B cell (primary cell): ENCODE measurements around the gene HSD17B12. TPM values are rescaled to one million over a fixed set of nuclear protein-coding genes. Genes with fewer than 3 reads are reported as not detected.
A peak's percentile ranks its signal among the peaks of the same experiment; 100 is the strongest.

ENCODE experiments used
- ATAC-seq: fragments of 200-7000 bp; cut with Tn5 transposase; one replicate; pipeline ENCODE4 v1.10.0; 2021; ENCODE audit warnings: low read depth, mild to moderate bottlenecking, moderate number of reproducible peaks, moderate library complexity
- CTCF ChIA-PET: fragments of 350-600 bp; sonication (Branson Sonifier 250); formaldehyde crosslinking; loops from one replicate; lab custom pipeline; 2021; ENCODE audit warnings: antibody characterized with exemption, inconsistent platforms; lab: Charles Lee
- POLR2A ChIA-PET: fragments of 350-600 bp; sonication (Branson Sonifier 250); formaldehyde crosslinking; loops from one replicate; lab custom pipeline; 2021; ENCODE audit warnings: antibody characterized with exemption; lab: Charles Lee
- DNase-seq: peaks from one replicate; pipeline ENCODE4 v3.0.0; 2013
- H2AFZ ChIP-seq: 2 replicates; pipeline ENCODE4 v1.6.1; 2012; ENCODE audit warnings: mild to moderate bottlenecking, low read depth, low read length; ENCODE audit not compliant: insufficient read depth, poor library complexity, severe bottlenecking
- H3K27ac ChIP-seq, 2 donors: 1 replicate in 1 of 2; 2 replicates in 1 of 2; pipeline ENCODE4 v1.5.1; 2012 to 2013; ENCODE audit warnings: low read length in 2 of 2, mild to moderate bottlenecking in 2 of 2, moderate library complexity in 1 of 2
- H3K27me3 ChIP-seq, 4 experiments: fragments of 200-600 bp in 1 of 4; sonication (generic) in 1 of 4; replicated peaks in 1 of 4; 1 replicate in 2 of 4; 2 replicates in 2 of 4; pipeline versions ENCODE4 v1.6.1 to v1.7.0; 2013 to 2016; ENCODE audit warnings: low read length in 3 of 4, mild to moderate bottlenecking in 2 of 4, mixed read lengths in 1 of 4, moderate library complexity in 1 of 4; ENCODE audit not compliant: insufficient read depth in 4 of 4, control insufficient read depth in 3 of 4; ENCODE audit errors: control extremely low read depth in 1 of 4
- H3K36me3 ChIP-seq, 2 experiments: replicated peaks in 1 of 2; 1 replicate in 1 of 2; 2 replicates in 1 of 2; pipeline versions ENCODE4 v1.6.1 to v1.7.1; 2013; ENCODE audit warnings: low read length in 1 of 2; ENCODE audit not compliant: insufficient read depth in 2 of 2, control insufficient read depth in 1 of 2; ENCODE audit errors: control extremely low read depth in 1 of 2, extremely low read depth in 1 of 2
- H3K4me1 ChIP-seq, 2 donors: fragments of 200-600 bp in 1 of 2; sonication (generic) in 1 of 2; 1 replicate in 1 of 2; 2 replicates in 1 of 2; pipeline versions ENCODE4 v1.5.1 to v1.6.1; 2013 to 2017; ENCODE audit warnings: low read length in 2 of 2; ENCODE audit not compliant: control insufficient read depth in 2 of 2, insufficient read depth in 2 of 2
- H3K4me2 ChIP-seq: replicated peaks from 2 replicates; pipeline ENCODE3; 2012; ENCODE audit warnings: mild to moderate bottlenecking, low read depth, low read length; ENCODE audit not compliant: poor library complexity, severe bottlenecking
- H3K4me3 ChIP-seq, 5 experiments: fragments of 200-600 bp in 1 of 5; sonication (generic) in 1 of 5; 1 replicate in 3 of 5; 2 replicates in 2 of 5; pipeline versions ENCODE4 v1.5.1 to v1.7.0; 2011 to 2016; ENCODE audit warnings: low read length in 4 of 5, mild to moderate bottlenecking in 4 of 5, low read depth in 2 of 5, control low read depth in 1 of 5, moderate library complexity in 1 of 5; ENCODE audit not compliant: insufficient read depth in 1 of 5; ENCODE audit errors: control extremely low read depth in 1 of 5, extremely low read depth in 1 of 5
- H3K79me2 ChIP-seq: fragments of 200-600 bp; sonication (generic); one replicate; pipeline ENCODE4 v1.6.0; 2016; ENCODE audit warnings: low read length; ENCODE audit not compliant: control insufficient read depth, insufficient read depth
- H3K9ac ChIP-seq: fragments of 200-600 bp; sonication (generic); 2 replicates; pipeline ENCODE4 v1.6.1; 2017; ENCODE audit warnings: mild to moderate bottlenecking, low read length, moderate library complexity
- H3K9me3 ChIP-seq, 3 donors: one replicate each; pipeline versions ENCODE4 v1.6.1 to v1.7.1; 2013; ENCODE audit warnings: low read length in 2 of 3; ENCODE audit not compliant: control insufficient read depth in 2 of 3, insufficient read depth in 1 of 3; ENCODE audit errors: control extremely low read depth in 1 of 3
- H4K20me1 ChIP-seq: 2 replicates; pipeline ENCODE4 v1.6.0; 2012; ENCODE audit warnings: mild to moderate bottlenecking, low read length; ENCODE audit not compliant: insufficient read depth, control insufficient read depth, poor library complexity, severe bottlenecking
- H3K27ac Mint-ChIP-seq: one replicate; pipeline ENCODE4 v1.8.0; 2021; ENCODE audit warnings: mixed read lengths
- H3K27me3 Mint-ChIP-seq: one replicate; pipeline ENCODE4 v1.8.0; 2021; ENCODE audit warnings: mixed read lengths
- H3K4me1 Mint-ChIP-seq: one replicate; pipeline ENCODE4 v1.8.0; 2021; ENCODE audit warnings: mixed read lengths
- H3K4me3 Mint-ChIP-seq: one replicate; pipeline ENCODE4 v1.8.0; 2021; ENCODE audit warnings: mixed read lengths
- H3K9me3 Mint-ChIP-seq: one replicate; pipeline ENCODE4 v1.8.0; 2022; ENCODE audit warnings: mixed read lengths; ENCODE audit not compliant: insufficient read depth
- EZH2 ChIP-seq: IDR thresholded peaks from 2 replicates; pipeline ENCODE4 v1.6.1; 2012; ENCODE audit warnings: borderline replicate concordance, low read depth, mild to moderate bottlenecking, moderate library complexity, low read length; ENCODE audit not compliant: insufficient read depth, poor library complexity, severe bottlenecking
- WGBS: methylation state at CpG from one replicate; pipeline ENCODE4 v1.1.5; 2013; ENCODE audit warnings: missing lambda C conversion rate; ENCODE audit not compliant: insufficient coverage; 5-methylcytosine and 5-hydroxymethylcytosine counted together
- intact Hi-C: fragments of 100-400 bp; cut with micrococcal nuclease; formaldehyde crosslinking; loops from one replicate; pipeline ENCODE4 v1.10.0; 2022
- polyA plus RNA-seq: library from polyadenylated mRNA; depleted of rRNA; stranded (reverse); fragments of >200 nt; gene quantifications from 2 replicates; pipeline ENCODE4 v1.2.3, GENCODE V29; 2012
- total RNA-seq, 2 donors: library from RNA; stranded (reverse); fragments of 120-200 nt in 1 of 2; gene quantifications; 1 replicate in 1 of 2; 2 replicates in 1 of 2; pipeline versions ENCODE4 v1.2.3 to v1.2.4, GENCODE V29; 2013 to 2022
- TF ChIP-seq, protein P1 (sequence below): fragments of 200-600 bp; IDR thresholded peaks from one replicate; pipeline ENCODE4 v1.8.0; 2022; ENCODE audit warnings: antibody characterized with exemption, mild to moderate bottlenecking

The HSD17B12 gene
- total and polyA plus RNA-seq, 2 donors (not counting 1 experiment from before 2014, with no cell fraction given), result 13.1 to 34.6 TPM

DNA sequence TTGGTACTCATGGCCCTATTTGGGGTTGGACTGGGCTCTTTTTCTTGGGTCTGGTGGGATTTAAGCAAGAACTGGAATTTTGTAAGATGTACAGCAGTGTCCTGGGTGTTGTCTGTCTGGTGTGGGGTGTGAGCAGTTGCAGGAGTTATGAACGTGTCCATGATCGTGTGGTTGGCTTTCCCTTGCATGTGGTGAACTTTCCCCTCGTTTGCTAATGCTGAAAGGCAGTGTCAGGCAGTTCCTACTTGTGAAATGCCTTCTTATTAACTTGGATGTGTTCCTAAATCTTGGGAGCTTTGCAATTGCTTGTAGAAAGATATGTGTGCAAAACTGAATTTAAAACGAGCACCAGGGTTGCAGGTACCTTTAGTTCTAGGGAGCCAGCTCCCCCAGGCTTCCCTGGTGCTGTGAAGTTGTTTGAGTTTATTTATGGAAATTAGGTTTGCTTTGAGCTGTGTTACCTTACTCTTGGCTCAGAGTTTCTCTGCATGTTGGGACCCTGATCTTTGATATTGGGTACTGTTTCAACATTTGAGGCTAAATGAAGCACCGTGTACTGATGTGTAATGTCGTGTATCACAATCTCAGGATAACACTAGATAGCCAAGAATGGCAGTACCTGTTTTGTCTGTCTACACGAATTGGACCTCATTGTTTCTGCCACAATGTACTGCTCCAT, 35.8 kb upstream of the HSD17B12 start:
- H3K36me3 ChIP-seq, result no peaks in the 10 kb centered on the region
- H3K4me2 ChIP-seq, result peak overlapping the region; percentile 76
- peak overlapping the region; percentile 67 to 94 (median 84) for H3K4me3 ChIP-seq
- H3K9me3 ChIP-seq, result no peaks in the 10 kb centered on the region
- H2AFZ ChIP-seq, result peak overlapping the region; percentile 90
- H3K4me1 Mint-ChIP-seq, result peaks cover 22% of the 10 kb centered on the region
- H4K20me1 ChIP-seq, result no peaks in the 10 kb centered on the region
- CTCF ChIA-PET, result no interaction called here
- peaks cover 9% of the 10 kb centered on the region for H3K27me3 Mint-ChIP-seq
- peak overlapping the region; percentile 89 for H3K4me3 Mint-ChIP-seq
- H3K27me3 ChIP-seq, result peaks cover 0 to 10% (median 2%) of the 10 kb centered on the region in 4 experiments
- intact Hi-C loops, result loop anchor here (1.0 to 5.0 kb wide), 4 partner anchors 36 to 332 kb away; partner anchors contain the start of genes HSD17B12 and TTC17
- no peaks in the 10 kb centered on the region for H3K9me3 Mint-ChIP-seq
- TF ChIP-seq, protein P1, sequence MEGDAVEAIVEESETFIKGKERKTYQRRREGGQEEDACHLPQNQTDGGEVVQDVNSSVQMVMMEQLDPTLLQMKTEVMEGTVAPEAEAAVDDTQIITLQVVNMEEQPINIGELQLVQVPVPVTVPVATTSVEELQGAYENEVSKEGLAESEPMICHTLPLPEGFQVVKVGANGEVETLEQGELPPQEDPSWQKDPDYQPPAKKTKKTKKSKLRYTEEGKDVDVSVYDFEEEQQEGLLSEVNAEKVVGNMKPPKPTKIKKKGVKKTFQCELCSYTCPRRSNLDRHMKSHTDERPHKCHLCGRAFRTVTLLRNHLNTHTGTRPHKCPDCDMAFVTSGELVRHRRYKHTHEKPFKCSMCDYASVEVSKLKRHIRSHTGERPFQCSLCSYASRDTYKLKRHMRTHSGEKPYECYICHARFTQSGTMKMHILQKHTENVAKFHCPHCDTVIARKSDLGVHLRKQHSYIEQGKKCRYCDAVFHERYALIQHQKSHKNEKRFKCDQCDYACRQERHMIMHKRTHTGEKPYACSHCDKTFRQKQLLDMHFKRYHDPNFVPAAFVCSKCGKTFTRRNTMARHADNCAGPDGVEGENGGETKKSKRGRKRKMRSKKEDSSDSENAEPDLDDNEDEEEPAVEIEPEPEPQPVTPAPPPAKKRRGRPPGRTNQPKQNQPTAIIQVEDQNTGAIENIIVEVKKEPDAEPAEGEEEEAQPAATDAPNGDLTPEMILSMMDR, result no peak
- TF ChIP-seq EZH2, result no peak
- no peak for DNase-seq
- peaks cover 12% of the 10 kb centered on the region for H3K79me2 ChIP-seq
- H3K27ac ChIP-seq, result peak overlapping the region in 1 of 2 donors; percentile 74
- WGBS, result 35% methylated on average over 7 of the region's 7 CpGs
- ATAC-seq, result no peak
- peak overlapping the region; percentile 78 for H3K27ac Mint-ChIP-seq
- POLR2A ChIA-PET, result no interaction called here
- H3K9ac ChIP-seq, result peak overlapping the region; percentile 71
- H3K4me1 ChIP-seq, result peaks cover 7 to 10% of the 10 kb centered on the region in 2 donors

DNA sequence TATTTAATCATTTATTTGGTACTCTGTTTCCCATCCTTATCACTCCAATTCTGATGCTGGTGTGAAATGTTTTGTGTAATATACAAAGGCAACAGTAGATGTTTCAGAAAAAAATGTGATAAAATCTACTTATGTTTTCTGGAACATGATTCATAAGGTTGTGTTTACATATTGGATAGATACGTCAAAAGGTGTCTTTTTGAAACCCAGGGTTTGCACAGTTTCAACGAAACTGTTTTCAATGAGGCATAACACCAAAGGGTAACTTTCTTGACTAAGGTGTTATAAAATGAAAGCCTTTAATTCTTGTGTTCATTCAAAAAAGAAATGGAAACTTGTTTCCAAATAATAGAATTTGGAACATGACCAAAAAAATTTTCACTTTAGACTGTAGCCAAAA, 33.8 kb upstream of the HSD17B12 start:
- Histone ChIP-seq H3K4me2 (no peak overlapping the region), H3K4me1 (peaks cover 7 to 10% of the 10 kb centered on the region in 2 donors), H3K27me3 (no peaks in the 10 kb centered on the region), H3K9ac (no peak overlapping the region), H3K27ac (no peak overlapping the region), H2AFZ (no peak overlapping the region), H3K4me3 (no peak overlapping the region), H3K9me3 (peaks cover 0 to 4% (median 1%) of the 10 kb centered on the region in 3 donors), H3K79me2 (peaks cover 12% of the 10 kb centered on the region), H3K36me3 (no peaks in the 10 kb centered on the region), H4K20me1 (no peaks in the 10 kb centered on the region)
- TF ChIP-seq EZH2, result no peak
- TF ChIP-seq, protein P1, result no peak
- H3K4me1 Mint-ChIP-seq, result peaks cover 22% of the 10 kb centered on the region
- ChIA-PET CTCF (no interaction called here), POLR2A (no interaction called here)
- WGBS, result no CpG with 5 or more reads among the region's 2 CpGs
- H3K27me3 Mint-ChIP-seq, result no peaks in the 10 kb centered on the region
- intact Hi-C loops, result no loop called here
- no peak for DNase-seq
- H3K4me3 Mint-ChIP-seq, result peak overlapping the region; percentile 16
- no peak overlapping the region for H3K27ac Mint-ChIP-seq
- ATAC-seq, result no peak
- H3K9me3 Mint-ChIP-seq, result peaks cover 1% of the 10 kb centered on the region
